GM23338 (cell line): Measurements from ENCODE around the gene CELSR1.

Experiments used
- CTCF ChIP-seq, 2 experiments: fragments of 200-600 bp in 1 of 2; sonication (generic) in 1 of 2; conservative IDR thresholded peaks; 2 replicates each; pipeline versions ENCODE4 v1.5.1 to v1.6.1; 2016 to 2017; ENCODE audit warnings: antibody characterized with exemption in 2 of 2, low read depth in 2 of 2, mild to moderate bottlenecking in 2 of 2, moderate library complexity in 1 of 2
- EZH2 ChIP-seq: fragments of 200-600 bp; sonication (generic); IDR thresholded peaks from one replicate; pipeline ENCODE4 v1.8.0; 2017; ENCODE audit warnings: antibody characterized with exemption, mild to moderate bottlenecking, low read depth; ENCODE audit not compliant: unreplicated experiment
- EZH2phosphoT487 ChIP-seq: fragments of 200-600 bp; sonication (generic); IDR thresholded peaks from one replicate; pipeline ENCODE4 v1.8.1; 2018; ENCODE audit warnings: antibody characterized with exemption; ENCODE audit not compliant: unreplicated experiment
- JUNB ChIP-seq: IDR thresholded peaks from one replicate; pipeline ENCODE4 v1.6.1; 2016; ENCODE audit warnings: antibody characterized with exemption; ENCODE audit not compliant: unreplicated experiment
- POLR2AphosphoS5 ChIP-seq: IDR thresholded peaks from 2 replicates; pipeline ENCODE4 v1.6.1; 2016; ENCODE audit warnings: antibody characterized with exemption, low read depth
- ZNF114 ChIP-seq: fragments of 250-450 bp; sonication (Bioruptor Pico); IDR thresholded peaks from 2 replicates; pipeline ENCODE4 v1.5.0; 2020; ENCODE audit warnings: mild to moderate bottlenecking, moderate library complexity
- ZNF331 ChIP-seq: fragments of 250-450 bp; sonication (Bioruptor Pico); IDR thresholded peaks from 2 replicates; pipeline ENCODE4 v1.5.0; 2020; ENCODE audit warnings: low read depth, mild to moderate bottlenecking, moderate library complexity
- TF ChIP-seq, protein P1 (sequence below): IDR thresholded peaks from one replicate; pipeline ENCODE4 v1.6.1; 2018; ENCODE audit warnings: antibody characterized with exemption; ENCODE audit not compliant: unreplicated experiment

GRCh38 chr22:46576556-46577367, 39.3 kb upstream of the CELSR1 start:
- no peak for TF ChIP-seq CTCF (conservative IDR thresholded peaks at IDR 0.05; ENCODE audit: low read depth in 2 of 2)
- no peak for TF ChIP-seq EZH2
- no peak for TF ChIP-seq POLR2AphosphoS5
- TF ChIP-seq, protein P1, sequence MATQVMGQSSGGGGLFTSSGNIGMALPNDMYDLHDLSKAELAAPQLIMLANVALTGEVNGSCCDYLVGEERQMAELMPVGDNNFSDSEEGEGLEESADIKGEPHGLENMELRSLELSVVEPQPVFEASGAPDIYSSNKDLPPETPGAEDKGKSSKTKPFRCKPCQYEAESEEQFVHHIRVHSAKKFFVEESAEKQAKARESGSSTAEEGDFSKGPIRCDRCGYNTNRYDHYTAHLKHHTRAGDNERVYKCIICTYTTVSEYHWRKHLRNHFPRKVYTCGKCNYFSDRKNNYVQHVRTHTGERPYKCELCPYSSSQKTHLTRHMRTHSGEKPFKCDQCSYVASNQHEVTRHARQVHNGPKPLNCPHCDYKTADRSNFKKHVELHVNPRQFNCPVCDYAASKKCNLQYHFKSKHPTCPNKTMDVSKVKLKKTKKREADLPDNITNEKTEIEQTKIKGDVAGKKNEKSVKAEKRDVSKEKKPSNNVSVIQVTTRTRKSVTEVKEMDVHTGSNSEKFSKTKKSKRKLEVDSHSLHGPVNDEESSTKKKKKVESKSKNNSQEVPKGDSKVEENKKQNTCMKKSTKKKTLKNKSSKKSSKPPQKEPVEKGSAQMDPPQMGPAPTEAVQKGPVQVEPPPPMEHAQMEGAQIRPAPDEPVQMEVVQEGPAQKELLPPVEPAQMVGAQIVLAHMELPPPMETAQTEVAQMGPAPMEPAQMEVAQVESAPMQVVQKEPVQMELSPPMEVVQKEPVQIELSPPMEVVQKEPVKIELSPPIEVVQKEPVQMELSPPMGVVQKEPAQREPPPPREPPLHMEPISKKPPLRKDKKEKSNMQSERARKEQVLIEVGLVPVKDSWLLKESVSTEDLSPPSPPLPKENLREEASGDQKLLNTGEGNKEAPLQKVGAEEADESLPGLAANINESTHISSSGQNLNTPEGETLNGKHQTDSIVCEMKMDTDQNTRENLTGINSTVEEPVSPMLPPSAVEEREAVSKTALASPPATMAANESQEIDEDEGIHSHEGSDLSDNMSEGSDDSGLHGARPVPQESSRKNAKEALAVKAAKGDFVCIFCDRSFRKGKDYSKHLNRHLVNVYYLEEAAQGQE = no peak
- TF ChIP-seq ZNF331 (CRISPR knock-in tag) = no peak
- no peak for TF ChIP-seq JUNB
- no peak for TF ChIP-seq ZNF114 (CRISPR knock-in tag)
- no peak for TF ChIP-seq EZH2phosphoT487
